ENCODE measurements around the gene SLC26A6.

Gene SLC26A6

GRCh38 chr3:48631516-48632448 is 3.5 kb downstream of the SLC26A6 start:
- TF ChIP-seq CTCF (IDR thresholded peaks at IDR 0.05) = no peak
- no peak for DNase-seq (ENCODE audit: low spot score)
- H3K4me3 ChIP-seq = no peak overlapping the region

GRCh38 chr3:48630833-48631232 is 4.4 kb downstream of the SLC26A6 start:
- Histone ChIP-seq H3K4me3 (no peak overlapping the region), H3K27ac (no peak overlapping the region)
- TF ChIP-seq CTCF (IDR thresholded peaks at IDR 0.05) = no peak
- DNase-seq (ENCODE audit: low spot score) = no peak

More at GRCh38 chr3:48631516-48632448, 3.5 kb downstream of the SLC26A6 start:
- no peak overlapping the region for H3K27ac ChIP-seq

- TF ChIP-seq CTCF (IDR thresholded peaks at IDR 0.05) = no peak
- Histone ChIP-seq H3K4me3 (no peak overlapping the region), H3K27ac (no peak overlapping the region)
- no peak for DNase-seq (ENCODE audit: low spot score)
Measured at GRCh38 chr3:48630407-48630806, 4.9 kb downstream of the SLC26A6 start.

GRCh38 chr3:48629894-48630293 is 5.4 kb downstream of the SLC26A6 start:
- H3K27ac ChIP-seq = no peak overlapping the region
- TF ChIP-seq CTCF (IDR thresholded peaks at IDR 0.05) = no peak
- DNase-seq (ENCODE audit: low spot score) = no peak
- no peak overlapping the region for H3K4me3 ChIP-seq

- no peak for TF ChIP-seq CTCF (IDR thresholded peaks at IDR 0.05)
- H3K27ac ChIP-seq = no peak overlapping the region
- H3K4me3 ChIP-seq = no peak overlapping the region
- no peak for DNase-seq (ENCODE audit: low spot score)
Measured at GRCh38 chr3:48628277-48629017, 6.8 kb downstream of the SLC26A6 start.

GRCh38 chr3:48625600-48625999 is 9.7 kb downstream of the SLC26A6 start:
- H3K27ac ChIP-seq = no peak overlapping the region
- H3K4me3 ChIP-seq = no peak overlapping the region
- no peak for DNase-seq (ENCODE audit: low spot score)
- TF ChIP-seq CTCF (IDR thresholded peaks at IDR 0.05) = no peak

Measured in coronary artery (tissue), 2 donors.